IMR-90 (cell line): Measurements from ENCODE around the gene LOXL4. TPM values are rescaled to one million over a fixed set of nuclear protein-coding genes. Genes with fewer than 3 reads are reported as not detected.

Experiments used
- ATAC-seq: fragments of 200-7000 bp; cut with Tn5 transposase; 2 replicates; pipeline ENCODE4 v1.9.1; 2020; ENCODE audit warnings: low read depth, mild to moderate bottlenecking, moderate library complexity
- BruUV-seq: library from RNA; stranded (reverse); fragments of 400-500 nt; replicated peaks from 2 replicates; lab custom pipeline; 2021; lab: Mats Ljungman, UMichigan
- CTCF ChIA-PET: fragments of 300-600 bp; formaldehyde crosslinking; extraction: SDS; loops from one replicate; lab custom pipeline; 2021; ENCODE audit warnings: antibody characterized with exemption; lab: Yijun Ruan, JAX
- POLR2A ChIA-PET: fragments of 300-600 bp; sonication (Branson Sonifier 250); formaldehyde crosslinking; loops from one replicate; lab custom pipeline; 2022; ENCODE audit warnings: antibody characterized with exemption; ENCODE audit not compliant: unreplicated experiment; lab: Charles Lee
- DNase-seq: peaks from one replicate; pipeline ENCODE4 v3.0.0; 2013
- H2AFZ ChIP-seq: replicated peaks from 2 replicates; pipeline ENCODE3; 2013; ENCODE audit warnings: low read length, mild to moderate bottlenecking; ENCODE audit not compliant: poor library complexity
- H2AK5ac ChIP-seq: 2 replicates; pipeline ENCODE4 v1.6.1; 2013; ENCODE audit warnings: low read depth, low read length, inconsistent platforms
- H2AK9ac ChIP-seq: replicated peaks from 2 replicates; pipeline ENCODE3; 2013; ENCODE audit warnings: mild to moderate bottlenecking, low read depth, low read length, moderate library complexity; ENCODE audit not compliant: poor library complexity
- H2BK120ac ChIP-seq: 2 replicates; pipeline ENCODE4 v1.6.1; 2013; ENCODE audit warnings: low read depth, low read length, inconsistent platforms
- H2BK15ac ChIP-seq: 3 replicates; pipeline ENCODE4 v1.6.1; 2013; ENCODE audit warnings: low read depth, low read length, inconsistent platforms
- H2BK20ac ChIP-seq: 2 replicates; pipeline ENCODE4 v1.6.1; 2013; ENCODE audit warnings: low read depth, mild to moderate bottlenecking, inconsistent platforms, low read length, moderate library complexity
- H2BK5ac ChIP-seq: 2 replicates; pipeline ENCODE4 v1.6.1; 2013; ENCODE audit warnings: mild to moderate bottlenecking, low read depth, low read length, inconsistent platforms; ENCODE audit not compliant: poor library complexity, severe bottlenecking
- H3K14ac ChIP-seq: replicated peaks from 2 replicates; pipeline ENCODE4 v1.6.1; 2013; ENCODE audit warnings: low read depth, low read length, inconsistent platforms
- H3K18ac ChIP-seq: 2 replicates; pipeline ENCODE4 v1.6.1; 2013; ENCODE audit warnings: low read depth, low read length, control low read depth
- H3K23ac ChIP-seq: 2 replicates; pipeline ENCODE4 v1.6.1; 2013; ENCODE audit warnings: low read depth, low read length, inconsistent platforms
- H3K27ac ChIP-seq: 2 replicates; pipeline ENCODE4 v1.5.1; 2013; ENCODE audit warnings: mild to moderate bottlenecking, control low read depth, low read length; ENCODE audit not compliant: insufficient read depth
- H3K27me3 ChIP-seq: 2 replicates; pipeline ENCODE4 v1.6.1; 2013; ENCODE audit warnings: low read length; ENCODE audit not compliant: control insufficient read depth, insufficient read depth
- H3K36me3 ChIP-seq: 2 replicates; pipeline ENCODE4 v1.6.1; 2013; ENCODE audit warnings: low read length, mixed read lengths; ENCODE audit not compliant: control insufficient read depth, insufficient read depth
- H3K4ac ChIP-seq: 2 replicates; pipeline ENCODE4 v1.6.1; 2013; ENCODE audit warnings: low read depth, low read length, inconsistent platforms
- H3K4me1 ChIP-seq: 2 replicates; pipeline ENCODE4 v1.6.1; 2013; ENCODE audit warnings: low read length, mixed read lengths; ENCODE audit not compliant: control insufficient read depth, insufficient read depth
- H3K4me2 ChIP-seq: 2 replicates; pipeline ENCODE4 v1.6.1; 2013; ENCODE audit warnings: low read depth, mild to moderate bottlenecking, control low read depth, low read length, moderate library complexity
- H3K4me3 ChIP-seq: 2 replicates; pipeline ENCODE4 v1.5.1; 2013; ENCODE audit warnings: low read depth, mild to moderate bottlenecking, control low read depth, low read length, moderate library complexity; ENCODE audit not compliant: insufficient read depth
- H3K56ac ChIP-seq: 2 replicates; pipeline ENCODE4 v1.6.1; 2013; ENCODE audit warnings: low read length, inconsistent platforms; ENCODE audit not compliant: insufficient read depth; ENCODE audit errors: extremely low read depth
- H3K79me1 ChIP-seq, 2 experiments: 2 replicates each; pipeline ENCODE4 v1.6.1; 2013; ENCODE audit warnings: low read length in 2 of 2, inconsistent platforms in 1 of 2, low read depth in 1 of 2
- H3K9ac ChIP-seq: 2 replicates; pipeline ENCODE4 v1.6.1; 2013; ENCODE audit warnings: low read depth, low read length, control low read depth
- H3K9me1 ChIP-seq: 2 replicates; pipeline ENCODE4 v1.6.1; 2013; ENCODE audit warnings: low read length, inconsistent platforms; ENCODE audit not compliant: insufficient read depth
- H3K9me3 ChIP-seq: 2 replicates; pipeline ENCODE4 v1.6.1; 2013; ENCODE audit warnings: low read length; ENCODE audit not compliant: control insufficient read depth, insufficient read depth
- H4K20me1 ChIP-seq: 2 replicates; pipeline ENCODE4 v1.6.1; 2013; ENCODE audit warnings: low read length, inconsistent platforms; ENCODE audit not compliant: insufficient read depth
- H4K5ac ChIP-seq: 2 replicates; pipeline ENCODE4 v1.6.1; 2013; ENCODE audit warnings: mild to moderate bottlenecking, low read depth, low read length, control low read depth
- H4K8ac ChIP-seq, 2 experiments: 2 replicates each; pipeline ENCODE4 v1.6.1; 2013; ENCODE audit warnings: low read depth in 2 of 2, low read length in 2 of 2, control low read depth in 1 of 2, inconsistent platforms in 1 of 2
- H4K91ac ChIP-seq: 2 replicates; pipeline ENCODE4 v1.6.1; 2013; ENCODE audit warnings: low read depth, low read length, inconsistent platforms; ENCODE audit not compliant: insufficient read depth
- CHD1 ChIP-seq: IDR thresholded peaks from 2 replicates; pipeline ENCODE4 v1.6.1; 2012; ENCODE audit warnings: low read depth, low read length, improper control_type of control experiment
- CTCF ChIP-seq: conservative IDR thresholded peaks from 2 replicates; pipeline ENCODE4 v1.5.1; 2012; ENCODE audit warnings: mild to moderate bottlenecking, low read depth, low read length, improper control_type of control experiment
- FOS ChIP-seq: fragments of 150-350 bp; IDR thresholded peaks from 2 replicates; pipeline ENCODE4 v1.6.1; 2016; ENCODE audit warnings: low read depth, low read length
- MXI1 ChIP-seq: IDR thresholded peaks from 2 replicates; pipeline ENCODE4 v1.6.1; 2012; ENCODE audit warnings: low read depth, mild to moderate bottlenecking, low read length, moderate library complexity, borderline replicate concordance
- NFE2L2 ChIP-seq: fragments of 150-350 bp; IDR thresholded peaks from 2 replicates; pipeline ENCODE4 v1.6.1; 2016; ENCODE audit warnings: low read depth, mild to moderate bottlenecking, low read length
- RCOR1 ChIP-seq: IDR thresholded peaks from 2 replicates; pipeline ENCODE4 v1.6.1; 2012; ENCODE audit warnings: mild to moderate bottlenecking, low read length, improper control_type of control experiment; ENCODE audit not compliant: insufficient replicate concordance
- WGBS, 2 experiments: methylation state at CpG; one replicate each; pipeline versions ENCODE4 v1.1.5 to v1.1.7; 2013; ENCODE audit warnings: missing lambda C conversion rate in 2 of 2; ENCODE audit not compliant: insufficient read length in 1 of 2; ENCODE audit errors: extremely low coverage in 2 of 2; 5-methylcytosine and 5-hydroxymethylcytosine counted together
- dilution Hi-C: fragments of 300-500 bp; cut with HindIII; formaldehyde crosslinking; loops from one replicate; pipeline ENCODE4 v1.14.3; 2018; ENCODE audit warnings: low sequenced_read_pairs; ENCODE audit not compliant: unreplicated experiment
- in situ Hi-C: fragments of 300-500 bp; cut with MboI; formaldehyde crosslinking; loops from 3 replicates; pipeline ENCODE4 v1.14.3; 2019; ENCODE audit warnings: low sequenced_read_pairs, inconsistent platforms, mixed read lengths
- intact Hi-C: fragments of 100-400 bp; cut with micrococcal nuclease; formaldehyde crosslinking; loops from 2 replicates; pipeline ENCODE4 v1.10.0; 2022
- polyA plus RNA-seq, 3 experiments: library from polyadenylated mRNA; depleted of rRNA; stranded (reverse); fragments of >200 nt; gene quantifications; 2 replicates each; pipeline ENCODE4 v1.2.3, GENCODE V29; 2012; ENCODE audit warnings: low replicate concordance in 1 of 3
- total RNA-seq: library from RNA; depleted of rRNA; stranded (reverse); fragments of >200 nt; gene quantifications from 2 replicates; pipeline ENCODE4 v1.2.3, GENCODE V29; 2012

Gene LOXL4
- total and polyA plus RNA-seq, 2 of the 4 experiments (the other 2 are of a cell fraction): 20.8 to 26.7 TPM

- TF ChIP-seq NFE2L2 (no peak), RCOR1 (no peak), MXI1 (no peak), FOS (no peak), CTCF (no peak), CHD1 (no peak)
- CTCF ChIA-PET: interaction anchor here (1.3 to 1.7 kb wide), 2 partner anchors 17 to 37 kb away, joined by 3 to 5 read pairs; no protein-coding TSS in a partner anchor
- no TSS peak for BruUV-seq
- peaks cover 21% of the 10 kb centered on the region for H3K4me1 ChIP-seq
- no peak overlapping the region for H2BK5ac ChIP-seq
- no peak overlapping the region for H2AFZ ChIP-seq
- no peak overlapping the region for H3K9ac ChIP-seq
- no peak overlapping the region for H3K4me2 ChIP-seq
- no peak overlapping the region for H2BK120ac ChIP-seq
- no peaks in the 10 kb centered on the region; the same call in 1 of the 2 replicates for H3K9me3 ChIP-seq
- no peak overlapping the region for H2BK15ac ChIP-seq
- no peaks in the 10 kb centered on the region for H3K36me3 ChIP-seq
- H2BK20ac ChIP-seq: no peak overlapping the region
- dilution Hi-C loops: no loop called here
- POLR2A ChIA-PET: no interaction called here
- no peak overlapping the region for H3K18ac ChIP-seq
- WGBS, 2 experiments: 92% methylated on average over 5 of the region's 8 CpGs; no CpG with 5 or more reads in 1 of the 2 experiments
- H3K27me3 ChIP-seq: peaks cover 12% of the 10 kb centered on the region
- H3K4ac ChIP-seq: no peak overlapping the region
- H3K9me1 ChIP-seq: peaks cover 12% of the 10 kb centered on the region
- intact Hi-C loops: no loop called here
- H3K56ac ChIP-seq: no peak overlapping the region
- no peak overlapping the region for H4K91ac ChIP-seq
- H3K4me3 ChIP-seq: no peak overlapping the region
- in situ Hi-C loops: no loop called here
- H3K79me1 ChIP-seq: peaks cover 0 to 4% of the 10 kb centered on the region in 2 experiments; a peak in 1 of 4 replicates
- H2AK5ac ChIP-seq: 0 out of 2 replicates have a peak overlapping the region, but pooled peaks have one; percentile 8
- no peak overlapping the region for H3K23ac ChIP-seq
- no peak overlapping the region for H3K27ac ChIP-seq
- no peak overlapping the region for H4K8ac ChIP-seq
- H2AK9ac ChIP-seq: no peak overlapping the region
- ATAC-seq: no peak
- H4K5ac ChIP-seq: no peak overlapping the region
- H4K20me1 ChIP-seq: no peaks in the 10 kb centered on the region
- no peak for DNase-seq
- no peak overlapping the region for H3K14ac ChIP-seq
Measured at GRCh38 chr10:98272245-98272644, 4.3 kb upstream of the LOXL4 start.
